Measurements from ENCODE around the gene PAQR5.

PAQR5 gene

DNA sequence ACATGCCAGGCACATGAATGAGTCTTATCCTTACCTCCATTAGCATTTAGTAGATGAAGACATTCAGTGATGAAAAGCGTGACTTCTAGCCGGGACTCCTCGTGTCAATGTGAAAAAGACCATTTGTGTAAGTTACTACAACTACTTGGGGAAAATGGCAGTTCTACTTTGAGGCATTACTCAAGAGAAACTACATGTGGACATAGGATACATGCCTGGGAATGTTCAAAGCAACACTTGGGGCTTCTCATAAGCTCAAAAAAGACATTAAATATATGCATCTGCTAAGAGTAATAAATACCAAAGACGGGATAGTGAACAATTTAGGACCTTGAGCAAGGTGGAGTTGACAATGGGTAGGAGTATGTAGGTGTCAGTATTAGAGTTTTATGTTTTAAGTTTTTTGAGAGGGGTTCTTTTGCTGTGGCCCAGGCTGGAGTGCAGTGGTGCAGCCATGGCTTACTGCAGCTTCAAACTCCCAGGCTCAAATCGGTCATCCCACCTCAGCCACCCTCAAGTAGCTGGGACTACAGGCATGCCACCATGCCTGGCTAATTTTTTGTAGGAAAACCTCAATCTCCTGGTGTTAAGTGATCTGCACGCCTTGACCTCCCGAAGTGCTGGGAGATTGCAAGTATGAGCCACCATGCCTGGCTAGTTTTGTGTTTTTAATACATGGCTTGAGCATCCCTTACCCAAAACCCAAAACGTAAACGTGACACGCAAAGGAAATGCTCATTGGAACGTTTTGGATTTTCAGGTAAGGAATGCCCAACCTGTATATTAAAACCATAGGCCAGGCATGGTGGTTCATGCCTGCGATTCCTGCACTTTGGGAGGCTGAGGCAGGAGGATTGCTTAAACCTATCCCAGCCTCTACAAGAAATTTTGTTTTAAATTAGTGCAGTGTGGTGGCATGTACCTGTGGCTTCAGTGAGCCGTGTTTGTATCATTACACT lies 157.8 kb downstream of the PAQR5 start:
- peaks cover 35% of the 10 kb centered on the region for H3K4me1 Mint-ChIP-seq
- DNase-seq (no peak), ATAC-seq (no peak)
- H3K27ac Mint-ChIP-seq: no peak overlapping the region
- H3K4me3 Mint-ChIP-seq: no peak overlapping the region
- H3K9me3 Mint-ChIP-seq: no peaks in the 10 kb centered on the region
- no peaks in the 10 kb centered on the region for H3K27me3 Mint-ChIP-seq
